A549 (cell line): ENCODE results near the gene DMAC2.
A peak's percentile ranks its signal among the peaks of the same experiment; 100 is the strongest.

Source experiments
- CTCF ChIP-seq: fragments of >200 bp; sonication (Bioruptor Twin); formaldehyde crosslinking; IDR thresholded peaks from 3 replicates; pipeline ENCODE4 v1.5.1; 2016
- HOXA7 ChIP-seq: fragments of 250-450 bp; sonication (Bioruptor Pico); IDR thresholded peaks from 2 replicates; pipeline ENCODE4 v1.5.0; 2020; ENCODE audit warnings: mild to moderate bottlenecking, moderate library complexity
- MAX ChIP-seq: IDR thresholded peaks from 2 replicates; pipeline ENCODE4 v1.6.1; 2012
- MAZ ChIP-seq: fragments of 150-350 bp; IDR thresholded peaks from 2 replicates; pipeline ENCODE4 v1.6.1; 2014; ENCODE audit warnings: antibody characterized with exemption, low read depth, low read length, borderline replicate concordance
- POLR2AphosphoS2 ChIP-seq: conservative IDR thresholded peaks from 2 replicates; pipeline ENCODE4 v1.6.1; 2012; ENCODE audit warnings: low read length, improper control_type of control experiment, inconsistent platforms
- TFCP2L1 ChIP-seq: fragments of 250-450 bp; sonication (Bioruptor Pico); IDR thresholded peaks from 2 replicates; pipeline ENCODE4 v1.5.0; 2021; ENCODE audit warnings: mild to moderate bottlenecking
- ZFP36 ChIP-seq: fragments of 450-650 bp; IDR thresholded peaks from 2 replicates; pipeline ENCODE4 v1.6.1; 2014; ENCODE audit warnings: borderline replicate concordance; ENCODE audit not compliant: partially characterized antibody
- ZSCAN20 ChIP-seq: fragments of 250-450 bp; sonication (Bioruptor Pico); IDR thresholded peaks from 2 replicates; pipeline ENCODE4 v1.8.0; 2022; ENCODE audit warnings: mild to moderate bottlenecking, moderate library complexity

- no peak for TF ChIP-seq MAX
- TF ChIP-seq HOXA7 (CRISPR knock-in tag) = no peak
- no peak for TF ChIP-seq TFCP2L1 (CRISPR knock-in tag)
- no peak for TF ChIP-seq CTCF
- no peak for TF ChIP-seq MAZ
- no peak for TF ChIP-seq POLR2AphosphoS2
- no peak for TF ChIP-seq ZSCAN20
- TF ChIP-seq ZFP36 = peak; percentile 89
Measured at GRCh38 chr19:41391618-41392017, 48.1 kb downstream of the DMAC2 start.
